H1 (cell line): ENCODE measurements around the gene CYP3A7. TPM values are rescaled to one million over a fixed set of nuclear protein-coding genes. Genes with fewer than 3 reads are reported as not detected.
A peak's percentile ranks its signal among the peaks of the same experiment; 100 is the strongest.

Experiments
- RAD21 ChIP-seq, 2 experiments: IDR thresholded peaks in 1 of 2; conservative IDR thresholded peaks in 1 of 2; 2 replicates each; pipeline ENCODE4 v1.6.1; 2011; ENCODE audit warnings: low read depth in 2 of 2, low read length in 2 of 2, improper control_type of control experiment in 1 of 2, inconsistent platforms in 1 of 2, mild to moderate bottlenecking in 1 of 2, moderate library complexity in 1 of 2
- polyA plus RNA-seq, 7 experiments: library from polyadenylated mRNA; depleted of rRNA in 3 of 7; stranded (reverse) in 5 of 7; unstranded in 2 of 7; fragments of >200 nt in 5 of 7; fragments of 200-250 nt in 2 of 7; gene quantifications; 1 replicate in 5 of 7; 2 replicates in 1 of 7; 4 replicates in 1 of 7; pipeline versions ENCODE4 v1.2.1 to v1.2.3, GENCODE V29; 2011 to 2013; ENCODE audit warnings: missing spikeins in 2 of 7, mixed read lengths in 2 of 7
- total RNA-seq: library from RNA; stranded (reverse); fragmentation: NEBNext Ultra II Directional; extraction: Animal tissue kit (Norgen Biotek cat#: 25700); gene quantifications from 2 replicates; pipeline ENCODE4 v1.2.1, GENCODE V29; 2021

The CYP3A7 gene
- total and polyA plus RNA-seq, 2 of the 8 experiments (the other 6 are each of a cell fraction or from before 2014, with no cell fraction given): not detected

- peak; percentile 21 to 40; a peak in 2 of 4 replicates for TF ChIP-seq RAD21 (IDR thresholded peaks at IDR 0.05 in 1 of 2, conservative IDR thresholded peaks at IDR 0.05 in 1 of 2; ENCODE audit: low read depth in 2 of 2, low read length in 2 of 2)
These were observed 47.3 kb upstream of the CYP3A7 start (continued) for GRCh38 chr7:99782012-99782953.
